ENCODE measurements around the gene HSD17B8. TPM values are rescaled to one million over a fixed set of nuclear protein-coding genes. Genes with fewer than 3 reads are reported as not detected.

Gene HSD17B8
- total and polyA plus RNA-seq, 2 experiments from 2014 or later = 4.3 to 8.9 TPM

DNA sequence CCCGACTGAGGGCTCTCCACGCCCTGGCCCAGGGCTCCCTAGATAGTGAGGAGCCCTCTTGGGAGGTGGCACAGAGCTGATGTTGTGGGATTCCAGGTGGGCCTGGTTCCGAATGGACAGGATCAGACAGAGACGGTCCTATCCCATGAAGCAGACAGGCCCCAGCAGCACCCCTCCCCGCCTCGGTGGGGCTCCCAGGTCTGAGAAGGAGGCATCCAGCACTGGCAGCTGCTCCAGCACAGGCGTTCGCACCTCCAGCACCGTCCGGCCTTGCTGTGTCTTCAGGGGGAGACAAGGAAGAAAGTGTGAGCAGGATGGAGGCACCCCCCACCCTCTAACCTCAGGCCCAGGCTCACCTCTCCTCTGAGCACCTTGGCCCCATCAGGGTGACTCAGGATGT is 40.9 kb upstream of the HSD17B8 start (continued):
- TF ChIP-seq ZNF114 (CRISPR knock-in tag; IDR thresholded peaks at IDR 0.05) = no peak
- no peak for TF ChIP-seq CREB1 (CRISPR knock-in tag; IDR thresholded peaks at IDR 0.05; ENCODE audit: low read depth)
- TF ChIP-seq, protein P1, sequence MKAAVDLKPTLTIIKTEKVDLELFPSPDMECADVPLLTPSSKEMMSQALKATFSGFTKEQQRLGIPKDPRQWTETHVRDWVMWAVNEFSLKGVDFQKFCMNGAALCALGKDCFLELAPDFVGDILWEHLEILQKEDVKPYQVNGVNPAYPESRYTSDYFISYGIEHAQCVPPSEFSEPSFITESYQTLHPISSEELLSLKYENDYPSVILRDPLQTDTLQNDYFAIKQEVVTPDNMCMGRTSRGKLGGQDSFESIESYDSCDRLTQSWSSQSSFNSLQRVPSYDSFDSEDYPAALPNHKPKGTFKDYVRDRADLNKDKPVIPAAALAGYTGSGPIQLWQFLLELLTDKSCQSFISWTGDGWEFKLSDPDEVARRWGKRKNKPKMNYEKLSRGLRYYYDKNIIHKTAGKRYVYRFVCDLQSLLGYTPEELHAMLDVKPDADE (IDR thresholded peaks at IDR 0.05) = no peak
- TF ChIP-seq, protein P2, sequence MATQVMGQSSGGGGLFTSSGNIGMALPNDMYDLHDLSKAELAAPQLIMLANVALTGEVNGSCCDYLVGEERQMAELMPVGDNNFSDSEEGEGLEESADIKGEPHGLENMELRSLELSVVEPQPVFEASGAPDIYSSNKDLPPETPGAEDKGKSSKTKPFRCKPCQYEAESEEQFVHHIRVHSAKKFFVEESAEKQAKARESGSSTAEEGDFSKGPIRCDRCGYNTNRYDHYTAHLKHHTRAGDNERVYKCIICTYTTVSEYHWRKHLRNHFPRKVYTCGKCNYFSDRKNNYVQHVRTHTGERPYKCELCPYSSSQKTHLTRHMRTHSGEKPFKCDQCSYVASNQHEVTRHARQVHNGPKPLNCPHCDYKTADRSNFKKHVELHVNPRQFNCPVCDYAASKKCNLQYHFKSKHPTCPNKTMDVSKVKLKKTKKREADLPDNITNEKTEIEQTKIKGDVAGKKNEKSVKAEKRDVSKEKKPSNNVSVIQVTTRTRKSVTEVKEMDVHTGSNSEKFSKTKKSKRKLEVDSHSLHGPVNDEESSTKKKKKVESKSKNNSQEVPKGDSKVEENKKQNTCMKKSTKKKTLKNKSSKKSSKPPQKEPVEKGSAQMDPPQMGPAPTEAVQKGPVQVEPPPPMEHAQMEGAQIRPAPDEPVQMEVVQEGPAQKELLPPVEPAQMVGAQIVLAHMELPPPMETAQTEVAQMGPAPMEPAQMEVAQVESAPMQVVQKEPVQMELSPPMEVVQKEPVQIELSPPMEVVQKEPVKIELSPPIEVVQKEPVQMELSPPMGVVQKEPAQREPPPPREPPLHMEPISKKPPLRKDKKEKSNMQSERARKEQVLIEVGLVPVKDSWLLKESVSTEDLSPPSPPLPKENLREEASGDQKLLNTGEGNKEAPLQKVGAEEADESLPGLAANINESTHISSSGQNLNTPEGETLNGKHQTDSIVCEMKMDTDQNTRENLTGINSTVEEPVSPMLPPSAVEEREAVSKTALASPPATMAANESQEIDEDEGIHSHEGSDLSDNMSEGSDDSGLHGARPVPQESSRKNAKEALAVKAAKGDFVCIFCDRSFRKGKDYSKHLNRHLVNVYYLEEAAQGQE (IDR thresholded peaks at IDR 0.05; ENCODE audit: unreplicated experiment) = no peak
- TF ChIP-seq POLR2AphosphoS5 (IDR thresholded peaks at IDR 0.05; ENCODE audit: low read depth) = no peak
- no peak for TF ChIP-seq NANOG (IDR thresholded peaks at IDR 0.05; ENCODE audit: borderline replicate concordance)

DNA sequence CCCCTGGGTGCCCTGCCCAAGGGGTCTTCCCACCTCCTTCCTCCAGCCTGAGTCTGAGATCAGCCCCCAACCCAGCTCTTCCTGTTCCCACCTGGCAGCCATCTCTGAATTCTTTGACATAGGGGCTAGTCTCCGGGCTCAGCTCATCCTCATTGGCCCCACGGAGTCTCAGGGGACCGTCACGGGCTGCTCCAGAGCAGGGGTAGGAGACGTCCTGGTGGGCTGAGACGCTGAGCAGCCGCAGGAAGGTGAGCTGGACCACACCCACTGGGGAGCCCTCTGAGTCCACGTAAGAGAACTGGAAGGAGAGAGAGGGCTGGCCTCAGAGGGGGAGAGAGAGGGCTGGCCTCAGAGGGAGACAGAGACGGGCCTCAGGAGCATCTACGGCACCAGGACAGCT is 40.3 kb upstream of the HSD17B8 start:
- Histone ChIP-seq H4K20me1 (replicated peaks; ENCODE audit: insufficient read depth) (no peaks in the 10 kb centered on the region), H3K4me3 (no peak overlapping the region), H3F3A (replicated peaks; ENCODE audit: low read depth) (0 out of 2 replicates have a peak, but pooled peaks cover 3% of the 10 kb centered on the region), H3K27me3 (ENCODE audit: insufficient read depth) (peaks cover 15% of the 10 kb centered on the region), H3K27ac (ENCODE audit: low read depth) (no peak overlapping the region), H3K4me2 (no peak overlapping the region), H3K4me1 (ENCODE audit: insufficient read depth) (peaks cover 12% of the 10 kb centered on the region), H3K36me3 (ENCODE audit: insufficient read depth) (no peaks in the 10 kb centered on the region), H3K9me2 (ENCODE audit: insufficient read depth) (no peaks in the 10 kb centered on the region), H3K79me2 (replicated peaks; ENCODE audit: insufficient read depth) (no peaks in the 10 kb centered on the region), H2AFZ (no peak overlapping the region)
- no peaks in the 10 kb centered on the region for H3K36me3 Mint-ChIP-seq (ENCODE audit: low read depth)
- TF ChIP-seq EZH2phosphoT487 (IDR thresholded peaks at IDR 0.05; ENCODE audit: unreplicated experiment) (no peak), EZH2 (IDR thresholded peaks at IDR 0.05; ENCODE audit: low read depth, unreplicated experiment) (no peak)
- TF ChIP-seq, protein P2 (IDR thresholded peaks at IDR 0.05; ENCODE audit: unreplicated experiment) = no peak
- TF ChIP-seq, protein P3, sequence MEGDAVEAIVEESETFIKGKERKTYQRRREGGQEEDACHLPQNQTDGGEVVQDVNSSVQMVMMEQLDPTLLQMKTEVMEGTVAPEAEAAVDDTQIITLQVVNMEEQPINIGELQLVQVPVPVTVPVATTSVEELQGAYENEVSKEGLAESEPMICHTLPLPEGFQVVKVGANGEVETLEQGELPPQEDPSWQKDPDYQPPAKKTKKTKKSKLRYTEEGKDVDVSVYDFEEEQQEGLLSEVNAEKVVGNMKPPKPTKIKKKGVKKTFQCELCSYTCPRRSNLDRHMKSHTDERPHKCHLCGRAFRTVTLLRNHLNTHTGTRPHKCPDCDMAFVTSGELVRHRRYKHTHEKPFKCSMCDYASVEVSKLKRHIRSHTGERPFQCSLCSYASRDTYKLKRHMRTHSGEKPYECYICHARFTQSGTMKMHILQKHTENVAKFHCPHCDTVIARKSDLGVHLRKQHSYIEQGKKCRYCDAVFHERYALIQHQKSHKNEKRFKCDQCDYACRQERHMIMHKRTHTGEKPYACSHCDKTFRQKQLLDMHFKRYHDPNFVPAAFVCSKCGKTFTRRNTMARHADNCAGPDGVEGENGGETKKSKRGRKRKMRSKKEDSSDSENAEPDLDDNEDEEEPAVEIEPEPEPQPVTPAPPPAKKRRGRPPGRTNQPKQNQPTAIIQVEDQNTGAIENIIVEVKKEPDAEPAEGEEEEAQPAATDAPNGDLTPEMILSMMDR (conservative IDR thresholded peaks at IDR 0.05; ENCODE audit: low read depth in 2 of 2) = no peak
- peaks cover 18% of the 10 kb centered on the region for H3K4me1 Mint-ChIP-seq
- ATAC-seq = no peak
- no peaks in the 10 kb centered on the region; the same call in 1 of the 3 replicates for H3K9me3 Mint-ChIP-seq
- no peak overlapping the region; the same call in 1 of the 2 replicates for H3K27ac Mint-ChIP-seq
- peaks cover 25% of the 10 kb centered on the region for H3K27me3 Mint-ChIP-seq (ENCODE audit: insufficient read depth, low read depth, poor library complexity)
- DNase-seq (ENCODE audit: low spot score) = no peak
- H3K4me3 Mint-ChIP-seq = no peak overlapping the region; the same call in 2 of the 3 replicates

Measured in GM23338 (cell line).